GM10248 (cell line): ENCODE measurements around the gene POLR2F.

Source experiments
- CTCF ChIA-PET: fragments of 300-600 bp; sonication (Branson Sonifier 250); formaldehyde crosslinking; extraction: SDS; loops from one replicate; lab custom pipeline; 2021; ENCODE audit warnings: antibody characterized with exemption; lab: Yijun Ruan, JAX
- POLR2A ChIA-PET: fragments of 350-650 bp; sonication (Branson Sonifier 250); formaldehyde crosslinking; extraction: SDS; loops from one replicate; lab custom pipeline; 2020; ENCODE audit warnings: antibody characterized with exemption; lab: Yijun Ruan, JAX
- DNase-seq: peaks from one replicate; pipeline ENCODE4 v3.0.0; 2012; ENCODE audit errors: extremely low spot score
- CTCF ChIP-seq: IDR thresholded peaks from 2 replicates; pipeline ENCODE4 v1.5.1; 2012; ENCODE audit warnings: mild to moderate bottlenecking, low read depth; ENCODE audit errors: extremely low read depth, missing control alignments, control extremely low read depth

POLR2F gene

GRCh38 chr22:37917874-37918548 lies 35.5 kb upstream of the POLR2F start:
- ChIA-PET CTCF (interaction anchor here (1.0 to 1.4 kb wide), 3 partner anchors 12 to 99 kb away, joined by 3 read pairs; partner anchors contain the start of gene MICALL1), POLR2A (interaction anchor here (1.3 kb wide), 1 partner anchor 13 kb away, joined by 3 read pairs; no protein-coding TSS in a partner anchor)
- TF ChIP-seq CTCF: no peak
- no peak for DNase-seq

GRCh38 chr22:37918580-37919270 lies 34.8 kb upstream of the POLR2F start:
- POLR2A ChIA-PET: interaction anchor here (0.7 to 1.3 kb wide), 2 partner anchors 12 to 673 kb away, joined by 3 to 7 read pairs; no protein-coding TSS in a partner anchor
- TF ChIP-seq CTCF: no peak

GRCh38 chr22:37920126-37920525 lies 33.4 kb upstream of the POLR2F start:
- ChIA-PET CTCF (interaction anchor here (1.4 to 1.6 kb wide), 2 partner anchors 13 to 30 kb away, joined by 3 to 4 read pairs; no protein-coding TSS in a partner anchor), POLR2A (no interaction called here)
- no peak for TF ChIP-seq CTCF
- DNase-seq: no peak

More at GRCh38 chr22:37918580-37919270, 34.8 kb upstream of the POLR2F start:
- DNase-seq: no peak
- CTCF ChIA-PET: interaction anchor here (1.4 to 1.6 kb wide), 2 partner anchors 12 to 14 kb away, joined by 3 to 4 read pairs; partner anchors contain the start of gene MICALL1

GRCh38 chr22:37922191-37922590 lies 31.3 kb upstream of the POLR2F start:
- no peak for TF ChIP-seq CTCF
- no peak for DNase-seq
- POLR2A ChIA-PET: no interaction called here
- CTCF ChIA-PET: no interaction called here

- no peak for TF ChIP-seq CTCF
- CTCF ChIA-PET: interaction anchor here (1.6 kb wide), 1 partner anchor 10 kb away, joined by 4 read pairs; no protein-coding TSS in a partner anchor
- POLR2A ChIA-PET: no interaction called here
- DNase-seq: no peak
Observed at GRCh38 chr22:37923927-37924326, 29.6 kb upstream of the POLR2F start.

- ChIA-PET POLR2A (no interaction called here), CTCF (no interaction called here)
- TF ChIP-seq CTCF: no peak
- DNase-seq: no peak
Observed at GRCh38 chr22:37924386-37925065, 29.0 kb upstream of the POLR2F start.
